Gastrocnemius medialis (tissue), 4 donors: ENCODE measurements around the gene PSMG4. TPM values are rescaled to one million over a fixed set of nuclear protein-coding genes. Genes with fewer than 3 reads are reported as not detected.

Experiments used
- ATAC-seq, 2 donors: fragments of 150-250 bp; one replicate each; pipeline ENCODE4 v1.9.1; 2016
- DNase-seq, 2 donors: peaks; one replicate each; pipeline ENCODE4 v3.0.0-alpha.2; 2019
- H3K27ac ChIP-seq, 4 donors: fragments of 200-600 bp; sonication (generic); 1 replicate in 1 of 4; 2 replicates in 3 of 4; pipeline ENCODE4 v1.5.1; 2016 to 2018; ENCODE audit warnings: mild to moderate bottlenecking in 2 of 4, moderate library complexity in 1 of 4
- H3K27me3 ChIP-seq, 3 donors: fragments of 200-600 bp; sonication (generic) in 2 of 3; 1 replicate in 1 of 3; 2 replicates in 2 of 3; pipeline versions ENCODE4 v1.5.1 to v1.6.0; 2016 to 2019; ENCODE audit warnings: mild to moderate bottlenecking in 1 of 3, moderate library complexity in 1 of 3
- H3K36me3 ChIP-seq, 2 donors: fragments of 200-600 bp; sonication (generic) in 1 of 2; one replicate each; pipeline ENCODE4 v1.5.1; 2017 to 2018
- H3K4me1 ChIP-seq, 2 donors: fragments of 200-600 bp; sonication (generic) in 1 of 2; one replicate each; pipeline ENCODE4 v1.5.1; 2016 to 2017; ENCODE audit warnings: mild to moderate bottlenecking in 2 of 2
- H3K4me3 ChIP-seq, 4 donors: fragments of 200-600 bp; sonication (generic) in 3 of 4; 1 replicate in 1 of 4; 2 replicates in 3 of 4; pipeline ENCODE4 v1.5.1; 2016 to 2019; ENCODE audit warnings: mild to moderate bottlenecking in 2 of 4
- H3K9me3 ChIP-seq, 3 donors: fragments of 200-600 bp; sonication (generic) in 2 of 3; 1 replicate in 1 of 3; 2 replicates in 2 of 3; pipeline ENCODE4 v1.5.1; 2016 to 2019
- CTCF ChIP-seq, 5 experiments: fragments of 450-650 bp in 3 of 5; fragments of 200-600 bp in 2 of 5; sonication (generic) in 2 of 5; IDR thresholded peaks in 4 of 5; conservative IDR thresholded peaks in 1 of 5; 1 replicate in 4 of 5; 2 replicates in 1 of 5; pipeline ENCODE4 v1.5.1; 2016 to 2019; ENCODE audit warnings: antibody characterized with exemption in 5 of 5, mild to moderate bottlenecking in 3 of 5, moderate library complexity in 3 of 5
- POLR2A ChIP-seq, 2 donors: fragments of 450-650 bp; IDR thresholded peaks; one replicate each; pipeline ENCODE4 v1.6.1; 2017; ENCODE audit warnings: antibody characterized with exemption in 2 of 2, mild to moderate bottlenecking in 2 of 2, moderate library complexity in 2 of 2
- in situ Hi-C, 4 donors: fragments of 200-750 bp; cut with MboI; loops; one replicate each; pipeline versions ENCODE4 v1.15.0 to v1.8.0; 2017; ENCODE audit warnings: low sequenced_read_pairs in 4 of 4
- intact Hi-C: fragments of 100-400 bp; cut with DNase I; formaldehyde crosslinking; loops from one replicate; pipeline ENCODE4 v1.15.1; 2023; ENCODE audit warnings: low total_unique reads
- total RNA-seq, 4 donors: library from RNA; depleted of rRNA; stranded (reverse); fragments of >200 nt; gene quantifications; one replicate each; pipeline versions ENCODE4 v1.1.0 to v1.2.3, GENCODE V29; 2016

Gene PSMG4
- total RNA-seq, 4 donors from 2014 or later: 16.4 to 27.6 (median 22.0) TPM

DNA sequence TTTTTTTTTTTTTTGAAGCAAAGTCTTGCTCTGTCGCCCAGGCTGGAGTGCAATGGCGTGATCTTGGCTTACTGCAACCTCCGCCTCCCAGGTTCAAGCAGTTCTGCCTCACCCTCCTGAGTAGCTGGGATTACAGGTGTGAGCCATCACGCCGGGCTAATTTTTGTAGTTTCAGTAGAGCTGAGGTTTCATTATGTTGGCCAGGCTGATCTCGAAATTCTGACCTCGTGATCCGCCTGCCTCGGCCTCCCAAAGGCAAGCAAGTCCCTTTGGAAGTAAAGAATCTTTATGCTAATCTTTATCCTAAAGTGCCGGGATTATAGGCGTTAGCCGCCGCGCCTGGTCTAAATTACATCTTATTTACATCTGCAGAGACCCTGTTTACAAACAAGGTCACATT, 1.5 kb downstream of the PSMG4 start:
- H3K4me3 ChIP-seq: peak overlapping the region in 3 of 4 donors; percentile 27 to 91 (median 88)
- H3K27ac ChIP-seq: peak overlapping the region; percentile 45 to 70 (median 68)
- peaks cover 0 to 7% of the 10 kb centered on the region in 2 donors for H3K36me3 ChIP-seq
- TF ChIP-seq POLR2A (IDR thresholded peaks at IDR 0.05): no peak
- no peak for TF ChIP-seq CTCF (IDR thresholded peaks at IDR 0.05 in 4 of 5, conservative IDR thresholded peaks at IDR 0.05 in 1 of 5)
- in situ Hi-C loops (loop anchor here in 2 of 4 donors (25.0 kb wide), 2 partner anchors 273 to 752 kb away; partner anchors contain the start of gene NQO2 (in 1 of the 2)), intact Hi-C loops (no loop called here)
- no peak for DNase-seq
- peaks cover 33 to 41% of the 10 kb centered on the region in 2 donors for H3K4me1 ChIP-seq
- no peak for ATAC-seq
- no peaks in the 10 kb centered on the region for H3K9me3 ChIP-seq
- H3K27me3 ChIP-seq: no peaks in the 10 kb centered on the region

DNA sequence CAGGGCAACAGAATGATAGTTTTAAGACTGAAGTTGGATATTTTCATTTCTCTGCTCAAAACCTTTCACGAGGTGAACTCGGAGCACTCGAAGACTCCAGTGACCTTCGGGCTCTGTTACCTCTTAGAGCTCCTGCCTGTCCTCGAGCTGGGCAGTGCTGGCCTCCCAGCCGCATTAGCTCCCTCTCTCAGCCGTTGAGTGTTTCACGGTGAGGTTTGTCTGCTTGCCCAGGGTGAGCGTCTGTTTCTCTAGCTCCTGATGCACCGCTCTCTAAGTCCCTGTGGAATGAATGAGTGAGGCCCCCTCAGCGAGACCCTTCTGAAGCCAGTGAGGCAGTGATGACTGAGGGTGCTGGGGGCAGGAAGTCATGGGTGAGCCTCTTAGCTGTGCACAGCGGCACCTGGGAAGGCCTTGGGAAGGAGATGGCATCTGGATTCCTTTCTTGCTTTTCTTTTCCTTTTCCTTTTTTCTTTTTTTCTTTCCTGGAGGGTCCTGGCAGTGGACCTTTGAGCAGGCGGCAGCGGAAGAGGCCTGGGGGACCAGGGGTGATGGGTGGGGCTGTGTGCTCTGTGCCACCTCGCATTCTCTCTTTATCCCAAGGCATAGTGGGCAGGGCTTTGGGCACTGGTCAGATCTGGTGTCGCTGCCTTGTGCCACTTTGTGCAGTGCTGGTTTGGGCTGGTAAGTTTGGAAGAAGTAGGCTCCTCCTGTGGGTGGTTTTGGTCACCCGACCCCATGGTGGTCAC, 2.2 kb downstream of the PSMG4 start:
- Histone ChIP-seq H3K36me3 (peaks cover 0 to 7% of the 10 kb centered on the region in 2 donors), H3K4me1 (peaks cover 33 to 41% of the 10 kb centered on the region in 2 donors), H3K9me3 (no peaks in the 10 kb centered on the region), H3K27ac (peak overlapping the region; percentile 45 to 70 (median 68)), H3K27me3 (no peaks in the 10 kb centered on the region), H3K4me3 (no peak overlapping the region)
- TF ChIP-seq POLR2A (IDR thresholded peaks at IDR 0.05) (no peak), CTCF (IDR thresholded peaks at IDR 0.05 in 4 of 5, conservative IDR thresholded peaks at IDR 0.05 in 1 of 5) (no peak)
- intact Hi-C loops: no loop called here
- ATAC-seq: no peak
- in situ Hi-C loops: loop anchor here in 2 of 4 donors (25.0 kb wide), 2 partner anchors 274 to 751 kb away; partner anchors contain the start of gene NQO2 (in 1 of the 2)
- no peak for DNase-seq

DNA sequence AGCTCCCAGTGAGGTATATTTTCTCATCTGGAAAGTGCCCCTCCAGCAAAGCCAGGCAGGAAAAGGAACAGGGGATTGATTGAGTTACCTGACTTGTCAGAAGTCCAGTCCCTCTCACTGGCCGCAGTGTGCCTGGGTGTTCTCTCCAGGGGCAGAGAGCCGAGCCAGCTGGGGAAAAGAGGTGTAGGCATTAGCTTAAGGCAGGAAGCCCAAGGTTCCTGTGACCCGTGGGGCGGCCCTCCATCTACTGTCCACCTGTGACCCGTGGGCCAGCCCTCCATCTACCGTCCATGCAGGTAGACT, 2.7 kb downstream of the PSMG4 start:
- intact Hi-C loops (no loop called here), in situ Hi-C loops (loop anchor here in 2 of 4 donors (25.0 kb wide), 2 partner anchors 274 to 751 kb away; partner anchors contain the start of gene NQO2 (in 1 of the 2))
- Histone ChIP-seq H3K9me3 (no peaks in the 10 kb centered on the region), H3K36me3 (peaks cover 0 to 7% of the 10 kb centered on the region in 2 donors), H3K27me3 (no peaks in the 10 kb centered on the region), H3K4me1 (peaks cover 33 to 41% of the 10 kb centered on the region in 2 donors), H3K27ac (peak overlapping the region; percentile 45 to 70 (median 68)), H3K4me3 (no peak overlapping the region)
- TF ChIP-seq CTCF (IDR thresholded peaks at IDR 0.05 in 4 of 5, conservative IDR thresholded peaks at IDR 0.05 in 1 of 5) (no peak), POLR2A (IDR thresholded peaks at IDR 0.05) (no peak)
- DNase-seq (peak in 1 of 2 donors; percentile 28), ATAC-seq (no peak)

- Histone ChIP-seq H3K27ac (peak overlapping the region; percentile 45 to 70 (median 68)), H3K36me3 (peaks cover 0 to 7% of the 10 kb centered on the region in 2 donors), H3K9me3 (no peaks in the 10 kb centered on the region), H3K4me1 (peaks cover 33 to 41% of the 10 kb centered on the region in 2 donors), H3K4me3 (no peak overlapping the region), H3K27me3 (no peaks in the 10 kb centered on the region)
- in situ Hi-C loops: loop anchor here in 2 of 4 donors (25.0 kb wide), 2 partner anchors 275 to 750 kb away; partner anchors contain the start of gene NQO2 (in 1 of the 2)
- no peak for ATAC-seq
- DNase-seq: no peak
- TF ChIP-seq CTCF (IDR thresholded peaks at IDR 0.05 in 4 of 5, conservative IDR thresholded peaks at IDR 0.05 in 1 of 5) (no peak), POLR2A (IDR thresholded peaks at IDR 0.05) (no peak)
- intact Hi-C loops: no loop called here
Measured at GRCh38 chr6:3261921-3262320, 3.2 kb downstream of the PSMG4 start.
